HepG2 (cell line): ENCODE measurements around the gene PIGZ. TPM values are rescaled to one million over a fixed set of nuclear protein-coding genes. Genes with fewer than 3 reads are reported as not detected.

Experiments
- CENPT ChIP-seq: sonication (generic); formaldehyde crosslinking; IDR thresholded peaks from 2 replicates; pipeline ENCODE4 v1.8.0; 2022; ENCODE audit warnings: low read depth, mild to moderate bottlenecking, moderate library complexity, missing genetic modification reagents
- GATAD2A ChIP-seq: IDR thresholded peaks from 2 replicates; pipeline ENCODE4 v1.6.1; 2016
- JUND ChIP-seq: sonication (generic); formaldehyde crosslinking; IDR thresholded peaks from 2 replicates; pipeline ENCODE4 v1.8.0; 2022; ENCODE audit warnings: mild to moderate bottlenecking, missing genetic modification reagents
- KDM4B ChIP-seq: sonication (generic); formaldehyde crosslinking; IDR thresholded peaks from 2 replicates; pipeline ENCODE4 v1.4.0; 2020; ENCODE audit warnings: missing genetic modification reagents
- MED13 ChIP-seq: sonication (generic); formaldehyde crosslinking; IDR thresholded peaks from 2 replicates; pipeline ENCODE4 v1.5.0; 2020; ENCODE audit warnings: missing genetic modification reagents
- NR2C2 ChIP-seq: sonication (generic); formaldehyde crosslinking; IDR thresholded peaks from 2 replicates; pipeline ENCODE4 v1.4.0; 2020; ENCODE audit warnings: missing genetic modification reagents, mild to moderate bottlenecking, moderate library complexity, borderline replicate concordance
- NR2F6 ChIP-seq, 2 experiments: IDR thresholded peaks; 2 replicates each; pipeline ENCODE4 v1.6.1; 2016; ENCODE audit warnings: antibody characterized with exemption in 1 of 2, mild to moderate bottlenecking in 1 of 2
- ZFYVE20 ChIP-seq: sonication (generic); formaldehyde crosslinking; IDR thresholded peaks from 2 replicates; pipeline ENCODE4 v1.8.0; 2023; ENCODE audit warnings: low read depth, mild to moderate bottlenecking, moderate library complexity, missing genetic modification reagents, borderline replicate concordance
- ZMYM4 ChIP-seq: sonication (generic); formaldehyde crosslinking; IDR thresholded peaks from 2 replicates; pipeline ENCODE4 v1.8.1; 2023; ENCODE audit warnings: mild to moderate bottlenecking, missing genetic modification reagents
- ZNF124 ChIP-seq: sonication (generic); formaldehyde crosslinking; IDR thresholded peaks from 2 replicates; pipeline ENCODE4 v1.4.0; 2020; ENCODE audit warnings: missing genetic modification reagents
- ZNF18 ChIP-seq: sonication (generic); formaldehyde crosslinking; IDR thresholded peaks from 2 replicates; pipeline ENCODE4 v1.8.0; 2022; ENCODE audit warnings: mild to moderate bottlenecking, missing genetic modification reagents; ENCODE audit not compliant: insufficient replicate concordance
- ZNF687 ChIP-seq: sonication (generic); formaldehyde crosslinking; IDR thresholded peaks from 2 replicates; pipeline ENCODE4 v1.5.1; 2020; ENCODE audit warnings: mild to moderate bottlenecking, missing genetic modification reagents, moderate library complexity
- polyA plus RNA-seq, 8 experiments: library from polyadenylated mRNA; depleted of rRNA in 3 of 8; stranded (reverse) in 7 of 8; unstranded in 1 of 8; fragments of >200 nt; fragmentation: Illumina TruSeq in 4 of 8; extraction: Trizol in 4 of 8; gene quantifications; 2 replicates each; pipeline versions ENCODE4 v1.2.1 to v1.2.3, GENCODE V29; 2011 to 2016; ENCODE audit warnings: low read depth in 4 of 8, missing spikeins in 1 of 8, mixed read lengths in 1 of 8; ENCODE audit not compliant: insufficient read depth in 1 of 8
- total RNA-seq, 5 experiments: library from RNA; depleted of rRNA; stranded (reverse); fragments of >200 nt; fragmentation: Illumina TruSeq; extraction: Trizol; gene quantifications; 2 replicates each; pipeline ENCODE4 v1.2.3, GENCODE V29; 2016; ENCODE audit warnings: low read depth in 1 of 5
- TF ChIP-seq, protein P1 (sequence below): sonication (generic); formaldehyde crosslinking; IDR thresholded peaks from 2 replicates; pipeline ENCODE4 v1.5.0; 2020; ENCODE audit warnings: mild to moderate bottlenecking, missing genetic modification reagents, borderline replicate concordance

PIGZ gene
- total and polyA plus RNA-seq, 2 of the 13 experiments (the other 11 are each of a cell fraction or from before 2014, with no cell fraction given): 4.7 to 60.5 TPM

- TF ChIP-seq NR2F6 (IDR thresholded peaks at IDR 0.05) (0 out of 2 replicates have a peak, but pooled peaks have one; percentile 19), NR2F6 (CRISPR knock-in tag; IDR thresholded peaks at IDR 0.05) (peak; percentile 38; the same call in 1 of the 2 replicates), ZMYM4 (CRISPR knock-in tag) (0 out of 2 replicates have a peak, but pooled peaks have one; percentile 35), GATAD2A (peak; percentile 31), MED13 (no peak), NR2C2 (peak; percentile 46; the same call in 1 of the 2 replicates), ZFYVE20 (CRISPR knock-in tag) (no peak), JUND (CRISPR knock-in tag) (no peak), ZNF18 (CRISPR knock-in tag) (no peak), ZNF124 (CRISPR knock-in tag) (no peak), CENPT (no peak), KDM4B (CRISPR knock-in tag) (no peak), ZNF687 (peak; percentile 52)
- TF ChIP-seq, protein P1, sequence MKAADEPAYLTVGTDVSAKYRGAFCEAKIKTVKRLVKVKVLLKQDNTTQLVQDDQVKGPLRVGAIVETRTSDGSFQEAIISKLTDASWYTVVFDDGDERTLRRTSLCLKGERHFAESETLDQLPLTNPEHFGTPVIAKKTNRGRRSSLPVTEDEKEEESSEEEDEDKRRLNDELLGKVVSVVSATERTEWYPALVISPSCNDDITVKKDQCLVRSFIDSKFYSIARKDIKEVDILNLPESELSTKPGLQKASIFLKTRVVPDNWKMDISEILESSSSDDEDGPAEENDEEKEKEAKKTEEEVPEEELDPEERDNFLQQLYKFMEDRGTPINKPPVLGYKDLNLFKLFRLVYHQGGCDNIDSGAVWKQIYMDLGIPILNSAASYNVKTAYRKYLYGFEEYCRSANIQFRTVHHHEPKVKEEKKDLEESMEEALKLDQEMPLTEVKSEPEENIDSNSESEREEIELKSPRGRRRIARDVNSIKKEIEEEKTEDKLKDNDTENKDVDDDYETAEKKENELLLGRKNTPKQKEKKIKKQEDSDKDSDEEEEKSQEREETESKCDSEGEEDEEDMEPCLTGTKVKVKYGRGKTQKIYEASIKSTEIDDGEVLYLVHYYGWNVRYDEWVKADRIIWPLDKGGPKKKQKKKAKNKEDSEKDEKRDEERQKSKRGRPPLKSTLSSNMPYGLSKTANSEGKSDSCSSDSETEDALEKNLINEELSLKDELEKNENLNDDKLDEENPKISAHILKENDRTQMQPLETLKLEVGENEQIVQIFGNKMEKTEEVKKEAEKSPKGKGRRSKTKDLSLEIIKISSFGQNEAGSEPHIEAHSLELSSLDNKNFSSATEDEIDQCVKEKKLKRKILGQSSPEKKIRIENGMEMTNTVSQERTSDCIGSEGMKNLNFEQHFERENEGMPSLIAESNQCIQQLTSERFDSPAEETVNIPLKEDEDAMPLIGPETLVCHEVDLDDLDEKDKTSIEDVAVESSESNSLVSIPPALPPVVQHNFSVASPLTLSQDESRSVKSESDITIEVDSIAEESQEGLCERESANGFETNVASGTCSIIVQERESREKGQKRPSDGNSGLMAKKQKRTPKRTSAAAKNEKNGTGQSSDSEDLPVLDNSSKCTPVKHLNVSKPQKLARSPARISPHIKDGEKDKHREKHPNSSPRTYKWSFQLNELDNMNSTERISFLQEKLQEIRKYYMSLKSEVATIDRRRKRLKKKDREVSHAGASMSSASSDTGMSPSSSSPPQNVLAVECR (CRISPR knock-in tag): no peak
These were observed 22.0 kb upstream of the PIGZ start (continued) for GRCh38 chr3:196990601-196991007.
